Breast epithelium (tissue), 4 donors: ENCODE results near the gene CTTNBP2. TPM values are rescaled to one million over a fixed set of nuclear protein-coding genes. Genes with fewer than 3 reads are reported as not detected.

Source experiments
- DNase-seq, 2 donors: peaks; one replicate each; pipeline ENCODE4 v3.0.0-alpha.2; 2019; ENCODE audit warnings: low spot score in 2 of 2
- H3K27ac ChIP-seq, 2 donors: fragments of 200-600 bp; sonication (generic) in 1 of 2; one replicate each; pipeline ENCODE4 v1.5.1; 2016 to 2019; ENCODE audit warnings: mild to moderate bottlenecking in 1 of 2
- H3K27me3 ChIP-seq, 2 donors: fragments of 200-600 bp; sonication (generic) in 1 of 2; one replicate each; pipeline versions ENCODE4 v1.5.1 to v1.6.0; 2017 to 2019; ENCODE audit warnings: control low read depth in 1 of 2, mild to moderate bottlenecking in 1 of 2
- H3K36me3 ChIP-seq: fragments of 200-600 bp; one replicate; pipeline ENCODE4 v1.5.1; 2019
- H3K4me1 ChIP-seq, 2 donors: fragments of 200-600 bp; sonication (generic); one replicate each; pipeline ENCODE4 v1.5.1; 2016 to 2019; ENCODE audit warnings: control low read depth in 1 of 2
- H3K4me3 ChIP-seq, 3 donors: fragments of 200-600 bp; sonication (generic); 1 replicate in 2 of 3; 2 replicates in 1 of 3; pipeline ENCODE4 v1.5.1; 2016 to 2019; ENCODE audit warnings: mild to moderate bottlenecking in 3 of 3, moderate library complexity in 2 of 3
- H3K9me3 ChIP-seq, 2 donors: fragments of 200-600 bp; sonication (generic) in 1 of 2; one replicate each; pipeline ENCODE4 v1.5.1; 2016 to 2019; ENCODE audit warnings: control low read depth in 1 of 2
- CTCF ChIP-seq, 3 donors: fragments of 450-650 bp; IDR thresholded peaks; one replicate each; pipeline ENCODE4 v1.5.1; 2016 to 2017; ENCODE audit warnings: antibody characterized with exemption in 3 of 3, mild to moderate bottlenecking in 3 of 3, moderate library complexity in 3 of 3
- POLR2A ChIP-seq: fragments of 450-650 bp; IDR thresholded peaks from one replicate; pipeline ENCODE4 v1.6.1; 2016; ENCODE audit warnings: antibody characterized with exemption, mild to moderate bottlenecking, moderate library complexity
- POLR2AphosphoS5 ChIP-seq, 3 donors: sonication (generic); formaldehyde crosslinking; IDR thresholded peaks; one replicate each; pipeline ENCODE4 v1.6.1; 2017; ENCODE audit warnings: antibody characterized with exemption in 3 of 3
- intact Hi-C: fragments of 100-400 bp; cut with DNase I; formaldehyde crosslinking; loops from one replicate; pipeline ENCODE4 v1.15.1; 2023; ENCODE audit warnings: low total_unique reads
- total RNA-seq, 3 donors: library from RNA; depleted of rRNA; stranded (reverse); fragments of >200 nt; gene quantifications; one replicate each; pipeline ENCODE4 v1.1.0, GENCODE V29; 2016

CTTNBP2 gene
- total RNA-seq, 3 donors from 2014 or later: 8.8 to 37.0 (median 13.8) TPM

- TF ChIP-seq CTCF (IDR thresholded peaks at IDR 0.05) (no peak), POLR2AphosphoS5 (IDR thresholded peaks at IDR 0.05) (no peak), POLR2A (no peak)
- no peak overlapping the region for H3K4me3 ChIP-seq
- intact Hi-C loops: no loop called here
These were observed 24.3 kb downstream of the CTTNBP2 start for GRCh38 chr7:117848941-117849340.

GRCh38 chr7:117844678-117845077, 28.6 kb downstream of the CTTNBP2 start:
- no peak for DNase-seq
- no peak overlapping the region for H3K4me3 ChIP-seq
- no peaks in the 10 kb centered on the region for H3K27me3 ChIP-seq
- H3K9me3 ChIP-seq: no peaks in the 10 kb centered on the region
- no peak for TF ChIP-seq CTCF (IDR thresholded peaks at IDR 0.05)
- no peak for TF ChIP-seq POLR2A
- no peak for TF ChIP-seq POLR2AphosphoS5 (IDR thresholded peaks at IDR 0.05)
- H3K36me3 ChIP-seq: no peaks in the 10 kb centered on the region
- H3K27ac ChIP-seq: no peak overlapping the region
- H3K4me1 ChIP-seq: no peaks in the 10 kb centered on the region
- intact Hi-C loops: no loop called here

More at GRCh38 chr7:117848941-117849340, 24.3 kb downstream of the CTTNBP2 start:
- no peaks in the 10 kb centered on the region for H3K36me3 ChIP-seq
- no peak overlapping the region for H3K27ac ChIP-seq
- no peaks in the 10 kb centered on the region for H3K9me3 ChIP-seq
- H3K27me3 ChIP-seq: no peaks in the 10 kb centered on the region
- no peaks in the 10 kb centered on the region for H3K4me1 ChIP-seq
- no peak for DNase-seq

GRCh38 chr7:117841611-117842010, 31.6 kb downstream of the CTTNBP2 start:
- H3K27me3 ChIP-seq: no peaks in the 10 kb centered on the region
- H3K4me1 ChIP-seq: no peaks in the 10 kb centered on the region
- H3K4me3 ChIP-seq: no peak overlapping the region
- H3K9me3 ChIP-seq: no peaks in the 10 kb centered on the region
- TF ChIP-seq POLR2AphosphoS5 (IDR thresholded peaks at IDR 0.05) (no peak), CTCF (IDR thresholded peaks at IDR 0.05) (no peak), POLR2A (no peak)
- DNase-seq: no peak
- no peaks in the 10 kb centered on the region for H3K36me3 ChIP-seq
- H3K27ac ChIP-seq: no peak overlapping the region
- intact Hi-C loops: no loop called here

GRCh38 chr7:117841011-117841410, 32.2 kb downstream of the CTTNBP2 start:
- Histone ChIP-seq H3K27me3 (no peaks in the 10 kb centered on the region), H3K36me3 (no peaks in the 10 kb centered on the region), H3K27ac (no peak overlapping the region), H3K4me3 (no peak overlapping the region), H3K9me3 (no peaks in the 10 kb centered on the region), H3K4me1 (no peaks in the 10 kb centered on the region)
- intact Hi-C loops: no loop called here
- DNase-seq: no peak
- TF ChIP-seq POLR2AphosphoS5 (IDR thresholded peaks at IDR 0.05): no peak
- no peak for TF ChIP-seq POLR2A
- TF ChIP-seq CTCF (IDR thresholded peaks at IDR 0.05): no peak

- intact Hi-C loops: no loop called here
- TF ChIP-seq CTCF (IDR thresholded peaks at IDR 0.05) (no peak), POLR2AphosphoS5 (IDR thresholded peaks at IDR 0.05) (no peak), POLR2A (no peak)
- Histone ChIP-seq H3K27me3 (no peaks in the 10 kb centered on the region), H3K36me3 (no peaks in the 10 kb centered on the region), H3K4me3 (no peak overlapping the region), H3K27ac (no peak overlapping the region), H3K4me1 (no peaks in the 10 kb centered on the region), H3K9me3 (no peaks in the 10 kb centered on the region)
- DNase-seq: no peak
These were observed 33.7 kb downstream of the CTTNBP2 start for GRCh38 chr7:117839507-117839906.
